Kidney (tissue), 14 donors: Measurements from ENCODE around the gene OXGR1. TPM values are rescaled to one million over a fixed set of nuclear protein-coding genes. Genes with fewer than 3 reads are reported as not detected.
"Not testable (repeated sequence)": the region's sequence is repeated elsewhere in the genome, so short reads cannot be mapped to it uniquely, and the experiment has no call there.

Source experiments
- DNase-seq, 5 donors: peaks; one replicate each; pipeline ENCODE4 v3.0.0-alpha.2; 2013 to 2020
- FAIRE-seq: peaks from 2 replicates; lab custom pipeline; 2012; peaks lifted over from hg19 to GRCh38; lab: Jason Lieb, UNC
- H3K27ac ChIP-seq, 2 donors: one replicate each; pipeline ENCODE4 v1.7.0; 2013; ENCODE audit warnings: low read depth in 2 of 2, low read length in 2 of 2, inconsistent platforms in 1 of 2
- H3K27me3 ChIP-seq: one replicate; pipeline ENCODE4 v1.7.1; 2013; ENCODE audit warnings: low read length, inconsistent platforms; ENCODE audit not compliant: control insufficient read depth, insufficient read depth
- H3K36me3 ChIP-seq, 3 donors: one replicate each; pipeline versions ENCODE4 v1.7.0 to v1.7.1; 2013; ENCODE audit warnings: low read length in 3 of 3, control low read depth in 1 of 3, inconsistent platforms in 1 of 3; ENCODE audit not compliant: insufficient read depth in 3 of 3, control insufficient read depth in 2 of 3
- H3K4me1 ChIP-seq, 3 donors: one replicate each; pipeline versions ENCODE4 v1.7.0 to v1.7.1; 2013; ENCODE audit warnings: low read length in 3 of 3, inconsistent platforms in 1 of 3, low read depth in 1 of 3; ENCODE audit not compliant: control insufficient read depth in 2 of 3, insufficient read depth in 2 of 3
- H3K4me3 ChIP-seq, 3 donors: one replicate each; pipeline versions ENCODE4 v1.7.0 to v1.8.1; 2013; ENCODE audit warnings: low read length in 3 of 3, control low read depth in 1 of 3, inconsistent platforms in 1 of 3
- H3K9ac ChIP-seq, 3 donors: one replicate each; pipeline versions ENCODE4 v1.7.0 to v1.7.1; 2013; ENCODE audit warnings: low read length in 3 of 3, control low read depth in 1 of 3, inconsistent platforms in 1 of 3
- H3K9me3 ChIP-seq, 3 donors: one replicate each; pipeline versions ENCODE4 v1.7.0 to v1.7.1; 2013; ENCODE audit warnings: low read length in 3 of 3, control low read depth in 1 of 3, inconsistent platforms in 1 of 3; ENCODE audit not compliant: control insufficient read depth in 2 of 3, insufficient read depth in 1 of 3
- CTCF ChIP-seq: IDR thresholded peaks from 3 replicates; pipeline ENCODE4 v1.5.1; 2012; ENCODE audit warnings: mild to moderate bottlenecking, moderate library complexity, borderline replicate concordance; ENCODE audit not compliant: insufficient read depth; ENCODE audit errors: extremely low read depth
- intact Hi-C: fragments of 100-400 bp; cut with DNase I; formaldehyde crosslinking; loops from one replicate; pipeline ENCODE4 v1.11.1; 2022
- polyA plus RNA-seq: library from polyadenylated mRNA; stranded (reverse); fragments of 350-450 nt; fragmentation: Illumina TruSeq; extraction: RNeasy Lipid Tissue Mini Kit (QIAGEN cat#74804); gene quantifications from one replicate; pipeline ENCODE4 v1.2.3, GENCODE V29; 2014; ENCODE audit warnings: low read depth, low replicate concordance; ENCODE audit not compliant: insufficient read depth
- total RNA-seq: library from RNA; stranded (reverse); fragmentation: NEBNext Ultra II Directional; extraction: Animal tissue kit (Norgen Biotek cat#: 25700); gene quantifications from one replicate; pipeline ENCODE4 v1.2.1, GENCODE V29; 2021
- donor health status: control.
- donor health status: control.
- donor health status: control.
- donor health status: control.
- donor health status: control.
- donor health status: DM: yes; HTN: yes; CAD: no.
- donor health status: Normal renal cell carcinoma (clear cell type).

The OXGR1 gene
- total and polyA plus RNA-seq, 2 donors from 2014 or later: 0.72 to 3.5 TPM

- intact Hi-C loops: no loop called here
- no peaks in the 10 kb centered on the region for H3K27me3 ChIP-seq
- peak in 1 of 5 donors; percentile 24 for DNase-seq
- no peak overlapping the region for H3K9ac ChIP-seq
- no peak for FAIRE-seq
- TF ChIP-seq CTCF: no peak
- H3K9me3 ChIP-seq: no peaks in the 10 kb centered on the region
- H3K27ac ChIP-seq: peak overlapping the region in 1 of 2 donors; percentile 42
- peaks cover 0 to 4% (median 0%) of the 10 kb centered on the region in 3 donors for H3K4me1 ChIP-seq
- no peak overlapping the region for H3K4me3 ChIP-seq
- H3K36me3 ChIP-seq: no peaks in the 10 kb centered on the region
Measured at GRCh38 chr13:96982672-96983071, 11.6 kb downstream of the OXGR1 start.

GRCh38 chr13:96979861-96980260, 14.4 kb downstream of the OXGR1 start:
- H3K4me3 ChIP-seq, H3K4me1 ChIP-seq, H3K27ac ChIP-seq, FAIRE-seq, H3K36me3 ChIP-seq, H3K9ac ChIP-seq, H3K9me3 ChIP-seq, DNase-seq, H3K27me3 ChIP-seq, intact Hi-C loops: not testable (repeated sequence)

- H3K9ac ChIP-seq: no peak overlapping the region
- FAIRE-seq: no peak
- no peak overlapping the region for H3K4me3 ChIP-seq
- H3K27me3 ChIP-seq: no peaks in the 10 kb centered on the region
- DNase-seq: no peak
- no peaks in the 10 kb centered on the region for H3K4me1 ChIP-seq
- intact Hi-C loops: no loop called here
- H3K9me3 ChIP-seq: peaks cover 0 to 19% (median 8%) of the 10 kb centered on the region in 3 donors
- no peak overlapping the region for H3K27ac ChIP-seq
- TF ChIP-seq CTCF: no peak
- no peaks in the 10 kb centered on the region for H3K36me3 ChIP-seq
Measured at GRCh38 chr13:96968027-96968426, 26.2 kb downstream of the OXGR1 start.

- no peak overlapping the region for H3K27ac ChIP-seq
- no peaks in the 10 kb centered on the region for H3K4me1 ChIP-seq
- intact Hi-C loops: no loop called here
- H3K27me3 ChIP-seq: no peaks in the 10 kb centered on the region
- no peak for DNase-seq
- no peak overlapping the region for H3K4me3 ChIP-seq
- peaks cover 0 to 19% (median 8%) of the 10 kb centered on the region in 3 donors for H3K9me3 ChIP-seq
- FAIRE-seq: no peak
- no peak for TF ChIP-seq CTCF
- no peaks in the 10 kb centered on the region for H3K36me3 ChIP-seq
- H3K9ac ChIP-seq: no peak overlapping the region
Measured at GRCh38 chr13:96967248-96967745, 27.0 kb downstream of the OXGR1 start.
